DOHH2 (cell line): ENCODE data around the gene ADRA1B.

Experiments used
- H3F3A ChIP-seq: fragments of 200-600 bp; sonication (generic), shearing (Covaris generic); 2 replicates; pipeline ENCODE4 v1.6.0; 2016; ENCODE audit warnings: antibody characterized with exemption, mild to moderate bottlenecking; ENCODE audit not compliant: control insufficient read depth, insufficient read depth
- H3K27ac ChIP-seq: fragments of 200-600 bp; sonication (generic); 2 replicates; pipeline ENCODE4 v1.5.1; 2014; ENCODE audit warnings: low read depth, mild to moderate bottlenecking, low read length, moderate library complexity
- H3K27me3 ChIP-seq: fragments of 200-600 bp; sonication (generic); 2 replicates; pipeline ENCODE4 v1.6.1; 2014; ENCODE audit warnings: mild to moderate bottlenecking, low read length, mixed read lengths; ENCODE audit not compliant: control insufficient read depth
- H3K36me3 ChIP-seq: fragments of 200-600 bp; sonication (generic); 2 replicates; pipeline ENCODE4 v1.6.1; 2014; ENCODE audit warnings: mild to moderate bottlenecking, low read length, moderate library complexity, mixed read lengths; ENCODE audit not compliant: control insufficient read depth
- H3K4me1 ChIP-seq: fragments of 200-600 bp; sonication (generic); 2 replicates; pipeline ENCODE4 v1.6.1; 2014; ENCODE audit warnings: mild to moderate bottlenecking, low read length, mixed read lengths; ENCODE audit not compliant: control insufficient read depth
- H3K4me2 ChIP-seq: fragments of 200-600 bp; sonication (generic); 2 replicates; pipeline ENCODE4 v1.6.0; 2014; ENCODE audit warnings: mild to moderate bottlenecking, low read length, moderate library complexity
- H3K4me3 ChIP-seq: fragments of 200-600 bp; sonication (generic); 2 replicates; pipeline ENCODE4 v1.5.1; 2014; ENCODE audit warnings: mild to moderate bottlenecking, low read length, mixed read lengths
- H3K79me2 ChIP-seq: fragments of 200-600 bp; sonication (generic); 2 replicates; pipeline ENCODE4 v1.6.1; 2014; ENCODE audit warnings: mild to moderate bottlenecking, low read length, mixed read lengths; ENCODE audit not compliant: control insufficient read depth
- H3K9me2 ChIP-seq: fragments of 200-600 bp; sonication (generic); replicated peaks from 2 replicates; pipeline ENCODE4 v1.6.1; 2014; ENCODE audit warnings: mild to moderate bottlenecking, low read length, mixed read lengths; ENCODE audit not compliant: control insufficient read depth
- H3K9me3 ChIP-seq: fragments of 200-600 bp; sonication (generic); 2 replicates; pipeline ENCODE4 v1.6.1; 2014; ENCODE audit warnings: antibody characterized with exemption, low read length, mixed read lengths; ENCODE audit not compliant: control insufficient read depth, insufficient read depth
- H4K20me1 ChIP-seq: fragments of 200-600 bp; sonication (generic); 2 replicates; pipeline ENCODE4 v1.6.0; 2014; ENCODE audit warnings: low read depth, mild to moderate bottlenecking, antibody characterized with exemption, low read length, moderate library complexity; ENCODE audit not compliant: control insufficient read depth, insufficient read depth
- EZH2phosphoT487 ChIP-seq: fragments of 200-600 bp; sonication (generic); IDR thresholded peaks from 2 replicates; pipeline ENCODE4 v1.6.1; 2017; ENCODE audit warnings: borderline replicate concordance, mild to moderate bottlenecking, antibody characterized with exemption, low read length, moderate library complexity, mixed read lengths
- TF ChIP-seq, protein P1 (sequence below): fragments of 200-600 bp; sonication (generic); IDR thresholded peaks from one replicate; pipeline ENCODE4 v1.5.1; 2014; ENCODE audit warnings: antibody characterized with exemption, mild to moderate bottlenecking, low read depth, low read length; ENCODE audit not compliant: poor library complexity, severe bottlenecking

ADRA1B gene

DNA sequence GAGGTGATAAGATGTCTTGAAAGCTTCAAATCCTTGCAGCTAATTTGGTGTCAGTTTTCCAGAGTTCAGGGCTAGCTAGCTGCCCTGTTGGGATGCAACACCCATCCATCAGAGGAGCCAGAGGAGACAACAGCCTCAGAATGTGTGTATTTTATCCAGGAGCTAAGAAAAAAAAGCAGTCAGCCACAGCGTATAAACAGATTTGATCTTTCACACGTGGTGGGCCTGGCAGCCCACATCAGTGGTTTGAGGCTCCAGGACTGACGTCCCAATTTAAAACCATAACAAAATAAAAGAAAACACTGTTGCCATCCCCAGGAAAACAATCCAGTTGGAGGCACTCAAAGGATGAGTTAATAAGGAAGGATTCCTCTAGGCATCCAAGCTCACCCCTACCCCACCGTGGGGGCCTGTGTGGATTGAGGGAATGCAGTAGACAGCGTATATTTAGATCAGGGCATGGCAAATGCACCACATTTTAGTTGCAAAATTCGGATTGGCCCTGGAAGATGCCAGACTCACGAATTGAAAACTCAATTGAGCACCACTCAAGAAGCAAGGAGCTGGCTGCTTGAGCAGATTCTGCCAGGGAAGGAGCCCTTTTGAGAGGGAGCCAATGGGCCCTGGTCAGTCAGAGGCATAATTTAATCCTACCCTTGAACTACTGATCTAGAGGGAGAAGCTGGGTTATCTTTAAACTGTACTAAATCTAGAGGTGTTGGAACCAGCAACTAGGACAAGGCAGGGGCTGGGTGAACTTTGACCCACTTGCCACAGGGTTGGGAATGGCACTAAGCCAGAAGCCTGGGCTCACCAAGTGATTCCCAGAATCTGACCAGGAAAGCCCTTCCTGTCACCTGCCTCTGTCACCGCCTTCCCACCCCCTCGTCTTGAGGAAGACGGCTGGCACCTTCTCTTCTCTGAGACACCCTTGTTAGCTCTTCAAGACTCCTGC lies 17.5 kb downstream of the ADRA1B start:
- Histone ChIP-seq H3K27ac (no peak overlapping the region), H3K36me3 (no peaks in the 10 kb centered on the region), H3K79me2 (no peaks in the 10 kb centered on the region), H3K4me3 (no peak overlapping the region), H3F3A (no peaks in the 10 kb centered on the region), H3K9me3 (no peaks in the 10 kb centered on the region), H3K4me1 (no peaks in the 10 kb centered on the region), H3K9me2 (no peaks in the 10 kb centered on the region), H3K27me3 (peaks cover 5% of the 10 kb centered on the region; the same call in 1 of the 2 replicates), H3K4me2 (no peak overlapping the region), H4K20me1 (no peaks in the 10 kb centered on the region)
- TF ChIP-seq, protein P1, sequence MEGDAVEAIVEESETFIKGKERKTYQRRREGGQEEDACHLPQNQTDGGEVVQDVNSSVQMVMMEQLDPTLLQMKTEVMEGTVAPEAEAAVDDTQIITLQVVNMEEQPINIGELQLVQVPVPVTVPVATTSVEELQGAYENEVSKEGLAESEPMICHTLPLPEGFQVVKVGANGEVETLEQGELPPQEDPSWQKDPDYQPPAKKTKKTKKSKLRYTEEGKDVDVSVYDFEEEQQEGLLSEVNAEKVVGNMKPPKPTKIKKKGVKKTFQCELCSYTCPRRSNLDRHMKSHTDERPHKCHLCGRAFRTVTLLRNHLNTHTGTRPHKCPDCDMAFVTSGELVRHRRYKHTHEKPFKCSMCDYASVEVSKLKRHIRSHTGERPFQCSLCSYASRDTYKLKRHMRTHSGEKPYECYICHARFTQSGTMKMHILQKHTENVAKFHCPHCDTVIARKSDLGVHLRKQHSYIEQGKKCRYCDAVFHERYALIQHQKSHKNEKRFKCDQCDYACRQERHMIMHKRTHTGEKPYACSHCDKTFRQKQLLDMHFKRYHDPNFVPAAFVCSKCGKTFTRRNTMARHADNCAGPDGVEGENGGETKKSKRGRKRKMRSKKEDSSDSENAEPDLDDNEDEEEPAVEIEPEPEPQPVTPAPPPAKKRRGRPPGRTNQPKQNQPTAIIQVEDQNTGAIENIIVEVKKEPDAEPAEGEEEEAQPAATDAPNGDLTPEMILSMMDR, result no peak
- no peak for TF ChIP-seq EZH2phosphoT487

DNA sequence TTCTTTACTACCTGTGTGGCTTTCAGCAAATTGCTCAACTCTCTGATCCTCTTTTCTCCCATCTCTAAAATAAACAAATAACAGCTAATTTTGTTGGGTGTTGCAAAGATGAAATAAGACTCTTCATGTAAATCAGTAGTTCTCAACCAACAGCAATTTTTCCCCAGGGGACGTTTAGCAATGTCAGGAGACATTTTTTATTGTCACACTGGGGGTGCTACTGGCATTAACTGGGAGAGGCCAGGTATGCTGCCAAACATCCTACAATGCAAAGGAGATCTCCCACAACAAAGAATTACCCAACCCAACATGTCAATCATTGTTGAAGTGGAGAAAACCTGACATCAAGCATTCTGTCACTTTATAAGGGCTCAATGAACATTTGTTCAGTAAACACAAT lies 19.7 kb downstream of the ADRA1B start:
- Histone ChIP-seq H3K4me2 (no peak overlapping the region), H3F3A (no peaks in the 10 kb centered on the region), H3K36me3 (no peaks in the 10 kb centered on the region), H4K20me1 (no peaks in the 10 kb centered on the region), H3K27me3 (peaks cover 5% of the 10 kb centered on the region; the same call in 1 of the 2 replicates), H3K9me2 (no peaks in the 10 kb centered on the region), H3K4me1 (no peaks in the 10 kb centered on the region), H3K4me3 (no peak overlapping the region), H3K79me2 (no peaks in the 10 kb centered on the region), H3K9me3 (no peaks in the 10 kb centered on the region), H3K27ac (no peak overlapping the region)
- TF ChIP-seq EZH2phosphoT487, result no peak
- TF ChIP-seq, protein P1, result no peak

DNA sequence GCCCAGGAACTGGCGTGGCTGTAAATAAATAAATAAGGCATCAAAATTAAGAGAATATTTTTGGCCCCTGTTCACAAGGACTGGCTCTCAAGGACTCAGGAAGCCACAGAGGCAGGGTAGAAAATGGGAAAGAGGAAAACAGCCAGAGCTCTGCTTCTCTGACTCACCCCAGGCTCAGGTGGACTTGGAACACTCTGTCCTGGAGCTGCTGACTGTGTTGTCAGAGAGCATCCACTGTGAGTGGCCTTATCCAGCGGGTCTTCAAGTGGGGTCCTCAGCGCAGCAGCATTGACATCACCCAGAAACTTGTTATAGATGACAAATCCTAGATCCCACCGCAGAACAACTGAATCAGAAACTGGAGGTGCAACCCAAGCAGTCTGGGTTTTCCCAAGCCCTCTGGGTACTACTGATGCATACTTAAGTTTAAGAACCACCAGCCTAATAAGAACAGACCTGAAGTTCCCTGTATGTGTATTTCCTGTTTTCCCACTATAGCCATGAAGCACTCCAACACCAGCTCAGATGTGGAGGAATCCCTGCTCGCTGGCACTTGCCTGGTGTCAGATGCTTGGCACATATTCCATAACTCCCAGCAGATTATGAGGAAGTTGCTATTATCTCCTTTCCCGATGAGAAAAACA lies 20.5 kb downstream of the ADRA1B start:
- H3K36me3 ChIP-seq, result no peaks in the 10 kb centered on the region
- H3K4me3 ChIP-seq, result no peak overlapping the region
- TF ChIP-seq, protein P1, result no peak
- no peak for TF ChIP-seq EZH2phosphoT487
- H3K79me2 ChIP-seq, result no peaks in the 10 kb centered on the region
- no peak overlapping the region for H3K4me2 ChIP-seq
- H3F3A ChIP-seq, result no peaks in the 10 kb centered on the region
- no peak overlapping the region for H3K27ac ChIP-seq
- no peaks in the 10 kb centered on the region for H3K9me3 ChIP-seq
- H4K20me1 ChIP-seq, result no peaks in the 10 kb centered on the region
- H3K9me2 ChIP-seq, result no peaks in the 10 kb centered on the region
- H3K27me3 ChIP-seq, result peaks cover 5% of the 10 kb centered on the region; the same call in 1 of the 2 replicates
- H3K4me1 ChIP-seq, result no peaks in the 10 kb centered on the region
